HEK293 (cell line): ENCODE results near the gene ERF.

Source experiments
- CTCF ChIP-seq: fragments of 450-650 bp; formaldehyde crosslinking; IDR thresholded peaks from 2 replicates; pipeline ENCODE4 v1.5.1; 2016; ENCODE audit warnings: missing biosample characterization, missing genetic modification characterization
- GLIS2 ChIP-seq: fragments of 450-650 bp; formaldehyde crosslinking; IDR thresholded peaks from 2 replicates; pipeline ENCODE4 v1.5.1; 2016; ENCODE audit warnings: missing biosample characterization, missing genetic modification characterization
- MZF1 ChIP-seq: fragments of 450-650 bp; formaldehyde crosslinking; IDR thresholded peaks from 2 replicates; pipeline ENCODE4 v1.5.1; 2017; ENCODE audit warnings: missing biosample characterization, missing genetic modification characterization, borderline replicate concordance
- REST ChIP-seq: fragments of 450-650 bp; formaldehyde crosslinking; IDR thresholded peaks from 2 replicates; pipeline ENCODE4 v1.5.1; 2016; ENCODE audit warnings: missing biosample characterization, missing genetic modification characterization
- YY1 ChIP-seq: fragments of 450-650 bp; formaldehyde crosslinking; IDR thresholded peaks from 2 replicates; pipeline ENCODE4 v1.5.1; 2018; ENCODE audit warnings: missing biosample characterization, missing genetic modification characterization
- ZBTB21 ChIP-seq: fragments of 450-650 bp; formaldehyde crosslinking; IDR thresholded peaks from 2 replicates; pipeline ENCODE4 v1.5.1; 2017; ENCODE audit warnings: missing biosample characterization, missing genetic modification characterization
- ZIC2 ChIP-seq: fragments of 450-650 bp; formaldehyde crosslinking; IDR thresholded peaks from 2 replicates; pipeline ENCODE4 v1.5.1; 2016; ENCODE audit warnings: missing biosample characterization, missing genetic modification characterization
- ZNF174 ChIP-seq: fragments of 450-650 bp; formaldehyde crosslinking; IDR thresholded peaks from 2 replicates; pipeline ENCODE4 v1.5.0; 2017; ENCODE audit warnings: missing biosample characterization, mild to moderate bottlenecking, missing genetic modification characterization
- ZNF501 ChIP-seq: fragments of 450-650 bp; formaldehyde crosslinking; IDR thresholded peaks from 2 replicates; pipeline ENCODE4 v1.5.1; 2016; ENCODE audit warnings: missing biosample characterization, missing genetic modification characterization
- ZNF791 ChIP-seq: fragments of 450-650 bp; formaldehyde crosslinking; IDR thresholded peaks from 2 replicates; pipeline ENCODE4 v1.5.1; 2016; ENCODE audit warnings: missing biosample characterization, missing genetic modification characterization

- TF ChIP-seq MZF1 (no peak), ZNF501 (tag by site-specific recombination) (no peak), ZIC2 (tag by site-specific recombination) (no peak), CTCF (no peak), REST (no peak), ZNF791 (tag by site-specific recombination) (no peak), ZBTB21 (tag by site-specific recombination) (no peak), YY1 (tag by site-specific recombination) (no peak), ZNF174 (tag by site-specific recombination) (no peak), GLIS2 (tag by site-specific recombination) (no peak)
Measured at GRCh38 chr19:42208612-42209011, 46.3 kb downstream of the ERF start.
